Fibroblast of lung (primary cell): Measurements from ENCODE around the gene TNIP2.

Source experiments
- CTCF ChIP-seq, 2 donors: IDR thresholded peaks in 1 of 2; conservative IDR thresholded peaks in 1 of 2; 1 replicate in 1 of 2; 2 replicates in 1 of 2; pipeline ENCODE4 v1.5.1; 2011 to 2012; ENCODE audit warnings: low read length in 2 of 2, control low read depth in 1 of 2, inconsistent platforms in 1 of 2, low read depth in 1 of 2, mild to moderate bottlenecking in 1 of 2
- EZH2 ChIP-seq: IDR thresholded peaks from 2 replicates; pipeline ENCODE4 v1.5.1; 2012; ENCODE audit warnings: low read length, control low read depth, mild to moderate bottlenecking; ENCODE audit errors: missing control alignments

GRCh38 chr4:2750719-2751605, 5.2 kb downstream of the TNIP2 start:
- no peak for TF ChIP-seq CTCF (conservative IDR thresholded peaks at IDR 0.05 in 1 of 2, IDR thresholded peaks at IDR 0.05 in 1 of 2; ENCODE audit: low read depth in 1 of 2, low read length in 2 of 2)
- no peak for TF ChIP-seq EZH2
